Right kidney (tissue), 1 donor: Measurements from ENCODE around the gene RPL13.
"Not testable (repeated sequence)": the region's sequence is repeated elsewhere in the genome, so short reads cannot be mapped to it uniquely, and the experiment has no call there.

Experiments
- DNase-seq: peaks from one replicate; pipeline ENCODE4 v3.0.0-alpha.2; 2016

The RPL13 gene

DNA sequence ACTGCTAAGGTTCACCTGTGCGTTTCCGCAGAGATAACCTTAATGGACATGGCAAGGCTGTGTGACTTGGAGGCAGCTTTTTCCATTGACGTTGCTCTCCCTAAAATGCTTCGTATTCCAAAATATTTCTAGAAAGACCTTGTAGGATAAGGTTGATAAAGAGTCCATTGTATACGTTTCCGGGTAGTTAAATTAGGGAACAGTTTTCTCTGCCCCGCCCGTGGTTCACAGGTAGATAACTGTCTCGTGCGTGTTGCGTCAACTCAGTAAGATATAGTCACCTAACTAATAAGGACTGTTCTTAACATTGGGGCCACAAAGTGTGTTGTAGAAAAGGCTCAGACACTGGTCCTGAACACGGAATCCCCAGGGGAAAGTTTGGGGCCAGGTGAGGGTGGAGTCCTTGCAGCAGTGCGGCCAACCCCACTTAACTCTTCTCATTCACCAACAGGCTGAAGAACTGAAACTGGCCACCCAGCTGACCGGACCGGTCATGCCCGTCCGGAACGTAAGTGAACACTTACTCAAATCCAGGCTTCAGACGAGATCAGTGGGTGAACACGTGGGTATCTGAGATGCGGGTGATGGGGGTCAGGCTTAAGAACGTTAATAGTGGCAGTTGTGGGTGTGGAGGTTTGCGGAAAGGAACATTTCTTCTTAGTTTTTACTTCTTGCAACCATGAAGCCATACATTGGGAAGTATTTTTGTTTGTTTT lies 1.6 kb downstream of the RPL13 start:
- no peak for DNase-seq

GRCh38 chr16:89562939-89563338 lies 2.5 kb downstream of the RPL13 start:
- DNase-seq, result no peak

DNA sequence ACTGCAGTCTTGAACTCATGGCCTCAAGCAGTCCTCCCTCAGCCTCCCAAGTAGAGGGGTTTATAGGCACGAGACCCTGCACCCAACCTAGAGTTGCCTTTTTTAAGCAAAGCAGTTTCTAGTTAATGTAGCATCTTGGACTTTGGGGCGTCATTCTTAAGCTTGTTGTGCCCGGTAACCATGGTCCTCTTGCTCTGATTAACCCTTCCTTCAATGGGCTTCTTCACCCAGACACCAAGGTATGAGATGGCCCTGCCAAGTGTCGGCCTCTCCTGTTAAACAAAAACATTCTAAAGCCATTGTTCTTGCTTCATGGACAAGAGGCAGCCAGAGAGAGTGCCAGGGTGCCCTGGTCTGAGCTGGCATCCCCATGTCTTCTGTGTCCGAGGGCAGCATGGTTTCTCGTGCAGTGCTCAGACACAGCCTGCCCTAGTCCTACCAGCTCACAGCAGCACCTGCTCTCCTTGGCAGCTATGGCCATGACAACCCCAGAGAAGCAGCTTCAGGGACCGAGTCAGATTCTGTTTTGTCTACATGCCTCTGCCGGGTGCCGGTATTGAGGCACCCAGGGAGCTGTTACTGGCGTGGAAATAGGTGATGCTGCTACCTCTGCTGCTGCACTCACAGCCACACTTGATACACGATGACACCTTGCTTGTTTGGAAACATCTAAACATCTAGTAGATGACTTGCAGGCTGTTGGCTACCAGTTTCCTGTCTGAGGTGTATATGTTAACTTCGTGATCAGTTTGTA lies 3.3 kb downstream of the RPL13 start:
- no peak for DNase-seq

DNA sequence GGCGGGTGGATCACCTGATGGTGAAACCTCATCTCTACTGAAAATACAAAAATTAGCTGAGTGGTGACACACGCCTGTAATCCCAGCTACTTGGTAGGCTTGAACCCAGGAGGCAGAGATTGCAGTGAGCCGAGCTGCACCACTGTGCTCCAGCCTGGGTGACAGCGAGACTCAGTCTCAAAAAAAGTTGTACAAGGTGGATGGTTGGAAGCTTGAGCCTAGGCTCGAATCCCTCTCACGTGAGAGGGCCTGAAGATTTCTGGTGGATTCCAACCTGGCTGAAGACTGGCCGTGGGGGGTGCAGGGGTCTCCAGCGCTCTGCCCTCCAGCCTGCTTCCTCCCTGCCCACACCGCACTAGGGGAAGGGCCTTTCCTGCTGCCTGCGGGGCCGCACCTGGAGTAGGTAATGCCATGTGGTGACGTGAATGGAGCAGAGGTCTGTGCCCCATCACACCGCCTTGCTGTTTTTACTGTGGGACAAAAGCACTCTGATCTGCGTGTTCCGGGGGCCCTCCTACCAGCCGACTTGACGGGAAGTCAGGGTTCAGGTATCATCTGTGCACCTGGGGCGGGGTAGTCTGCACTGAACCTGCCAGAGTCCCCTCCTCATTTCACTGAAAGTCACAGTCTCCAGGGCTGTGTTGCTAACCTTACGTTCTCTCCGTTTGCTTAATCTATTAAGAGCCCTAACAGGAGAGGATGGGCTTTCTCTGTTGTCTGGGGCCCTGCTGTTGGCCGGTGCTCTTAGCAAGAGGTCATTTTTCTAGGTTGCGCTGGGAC lies 4.2 kb downstream of the RPL13 start:
- DNase-seq, result no peak

- no peak for DNase-seq
Measured at GRCh38 chr16:89565256-89565505, 4.7 kb downstream of the RPL13 start.

GRCh38 chr16:89565506-89566372 lies 5.3 kb downstream of the RPL13 start:
- peak; percentile 74 for DNase-seq

GRCh38 chr16:89567656-89568594 lies 7.4 kb downstream of the RPL13 start:
- no peak for DNase-seq

GRCh38 chr16:89569506-89570341 lies 9.2 kb downstream of the RPL13 start:
- no peak for DNase-seq

DNA sequence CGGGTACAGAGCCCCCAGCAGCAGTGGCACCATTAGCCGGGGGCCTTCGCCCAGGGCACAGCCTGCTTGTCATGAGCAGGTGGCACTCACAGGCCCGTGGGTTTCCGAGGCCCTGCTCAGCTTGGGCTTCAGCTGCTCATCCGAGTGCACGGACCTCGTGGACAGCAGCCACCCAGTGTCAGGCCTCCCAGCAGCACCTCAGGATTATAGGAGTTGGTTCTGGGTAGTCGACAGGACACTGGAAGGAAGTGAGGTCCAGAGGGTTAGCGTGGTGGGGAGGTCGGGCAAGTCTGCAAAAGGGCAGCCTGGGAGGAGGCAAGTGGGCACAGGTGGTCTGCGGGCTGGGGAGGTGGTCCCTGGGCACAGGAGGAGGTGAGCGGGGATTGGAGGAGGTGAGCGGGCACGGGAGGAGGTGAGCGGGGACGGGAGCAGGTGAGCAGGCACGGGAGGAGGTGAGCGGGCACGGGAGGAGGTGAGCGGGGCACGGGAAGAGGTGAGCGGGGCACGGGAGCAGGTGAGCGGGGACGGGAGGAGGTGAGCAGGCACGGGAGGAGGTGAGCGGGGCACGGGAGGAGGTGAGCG lies 10.0 kb downstream of the RPL13 start:
- no peak for DNase-seq

GRCh38 chr16:89570983-89571598 lies 10.6 kb downstream of the RPL13 start:
- DNase-seq, result not testable (repeated sequence)

DNA sequence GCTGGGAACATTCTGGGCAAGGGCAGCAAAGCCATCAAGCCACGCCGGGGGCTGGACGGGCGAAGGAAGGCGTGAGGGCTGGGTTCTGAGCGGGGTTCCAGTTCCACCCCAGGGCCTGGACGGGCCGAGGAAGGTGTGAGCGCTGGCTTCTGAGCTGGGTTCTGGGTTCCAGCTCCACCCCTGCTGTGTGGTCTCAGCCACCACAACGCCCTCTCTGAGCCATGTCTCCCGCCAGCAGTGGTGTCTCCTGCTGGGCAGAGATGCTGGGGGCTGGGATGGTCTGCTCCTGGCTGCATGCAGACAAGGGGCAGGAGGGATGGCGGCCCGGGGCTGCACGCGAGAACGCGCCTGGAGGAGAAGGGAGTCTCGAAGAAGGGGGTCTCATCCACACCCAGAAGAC lies 11.2 kb downstream of the RPL13 start:
- DNase-seq, result no peak

- DNase-seq, result peak; percentile 21
Measured at GRCh38 chr16:89572073-89572484, 11.6 kb downstream of the RPL13 start.

- DNase-seq, result peak; percentile 35
Measured at GRCh38 chr16:89572485-89573205, 12.2 kb downstream of the RPL13 start.

GRCh38 chr16:89573826-89574680 lies 13.6 kb downstream of the RPL13 start:
- no peak for DNase-seq

DNA sequence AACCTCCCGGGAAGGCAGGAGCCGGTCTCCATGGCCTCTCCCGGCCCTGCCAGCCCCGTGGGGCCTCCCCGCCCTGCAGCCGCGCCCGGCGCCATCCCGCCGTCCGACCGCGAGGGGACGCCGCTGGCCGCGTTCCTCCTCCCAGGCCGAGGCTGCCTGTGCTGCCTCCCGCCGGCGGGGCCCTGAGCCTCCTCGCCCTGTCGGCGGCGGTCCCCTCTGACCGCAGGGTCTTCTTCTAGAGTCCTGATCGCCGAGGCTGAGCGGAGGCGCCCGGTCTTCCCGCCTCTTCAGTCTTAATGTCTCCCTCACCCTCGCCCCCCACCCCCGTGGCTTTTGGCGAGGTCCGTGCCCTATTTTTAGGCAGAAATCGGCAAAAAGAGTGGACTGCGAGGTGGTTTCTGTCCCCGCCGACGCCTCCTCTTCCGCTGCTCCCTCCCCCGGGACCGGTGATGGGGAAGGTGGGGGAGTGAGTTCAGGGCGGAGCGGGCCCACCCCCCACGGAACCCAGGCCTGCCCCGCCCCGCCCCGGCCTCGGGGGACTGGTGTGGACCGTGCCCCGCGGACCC lies 14.3 kb downstream of the RPL13 start:
- DNase-seq, result peak; percentile 71

DNA sequence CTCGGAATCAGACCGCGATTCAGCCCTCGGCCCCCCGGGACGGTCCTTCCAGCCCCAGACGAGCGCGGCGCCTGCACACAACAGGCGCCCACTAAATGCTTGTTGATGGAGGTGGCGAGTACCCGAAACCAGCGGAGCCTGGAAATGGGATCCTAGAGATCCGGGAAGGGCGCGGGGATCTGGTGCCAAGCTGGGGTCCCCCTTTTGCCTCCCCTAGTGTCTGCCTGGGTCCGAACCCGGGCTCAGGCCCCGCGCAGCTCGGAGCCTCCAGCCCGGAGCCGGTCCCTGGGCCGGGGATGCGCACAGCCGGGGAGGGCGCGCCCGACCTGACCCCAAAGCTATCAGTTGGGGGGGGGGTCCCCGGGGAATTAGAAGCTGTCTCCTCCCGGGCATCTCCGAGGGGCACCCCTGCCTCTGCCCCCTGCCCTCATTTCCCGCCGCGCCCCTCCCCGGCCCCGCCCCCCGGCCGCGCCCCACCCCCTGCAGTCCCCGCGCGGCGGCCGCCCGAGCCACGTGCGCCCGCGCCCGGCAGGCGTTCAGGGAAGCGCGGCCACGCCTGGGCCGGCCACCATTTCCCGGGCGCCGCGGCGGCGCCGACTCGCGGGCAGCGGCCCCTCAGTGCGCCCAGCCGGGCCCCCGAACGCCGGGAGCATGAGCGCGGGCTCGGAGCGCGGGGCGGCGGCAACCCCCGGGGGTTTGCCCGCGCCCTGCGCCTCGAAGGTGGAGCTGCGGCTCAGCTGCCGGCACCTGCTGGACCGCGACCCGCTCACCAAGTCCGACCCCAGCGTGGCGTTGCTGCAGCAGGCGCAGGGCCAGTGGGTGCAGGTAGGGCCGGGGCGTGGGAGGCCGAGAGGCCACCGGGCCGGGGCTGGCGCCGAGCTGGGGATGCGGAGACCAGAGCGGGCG lies 15.0 kb downstream of the RPL13 start, which contains the start of gene CPNE7:
Gene CPNE7 (plus strand): TSS at position 512 of the 906 bp plus-strand sequence. CDS start 140 bp downstream, at position 652.
- DNase-seq, result peak; percentile 51
